H9 (cell line): ENCODE results near the gene ZCCHC3. TPM values are rescaled to one million over a fixed set of nuclear protein-coding genes. Genes with fewer than 3 reads are reported as not detected.
A peak's percentile ranks its signal among the peaks of the same experiment; 100 is the strongest.

Experiments
- DNase-seq: peaks from one replicate; pipeline ENCODE4 v3.0.0-alpha.2; 2017
- H2AFZ ChIP-seq: one replicate; pipeline ENCODE4 v1.6.1; 2013; ENCODE audit warnings: mild to moderate bottlenecking, low read length, control low read depth, moderate library complexity
- H2AK5ac ChIP-seq: 2 replicates; pipeline ENCODE4 v1.6.1; 2013; ENCODE audit warnings: low read length, control low read depth, mixed read lengths; ENCODE audit not compliant: insufficient read length
- H2BK120ac ChIP-seq: one replicate; pipeline ENCODE4 v1.6.1; 2013; ENCODE audit warnings: low read depth, mild to moderate bottlenecking, low read length, control low read depth, inconsistent platforms; ENCODE audit not compliant: poor library complexity, severe bottlenecking
- H2BK12ac ChIP-seq: 2 replicates; pipeline ENCODE4 v1.6.1; 2013; ENCODE audit warnings: low read length, control low read depth, mixed read lengths, low read depth; ENCODE audit not compliant: insufficient read length
- H2BK15ac ChIP-seq: 2 replicates; pipeline ENCODE4 v1.6.1; 2013; ENCODE audit warnings: low read depth, low read length, control low read depth
- H2BK20ac ChIP-seq: one replicate; pipeline ENCODE4 v1.6.1; 2013; ENCODE audit warnings: low read depth, mild to moderate bottlenecking, low read length, control low read depth, inconsistent platforms; ENCODE audit not compliant: poor library complexity, severe bottlenecking
- H2BK5ac ChIP-seq: 2 replicates; pipeline ENCODE4 v1.6.1; 2013; ENCODE audit warnings: low read length, control low read depth, mixed read lengths; ENCODE audit not compliant: insufficient read length
- H3K14ac ChIP-seq: 2 replicates; pipeline ENCODE4 v1.6.1; 2013; ENCODE audit warnings: low read length, control low read depth; ENCODE audit not compliant: insufficient read depth
- H3K18ac ChIP-seq: 2 replicates; pipeline ENCODE4 v1.6.1; 2013; ENCODE audit warnings: low read depth, mild to moderate bottlenecking, mixed read lengths, low read length, control low read depth; ENCODE audit not compliant: insufficient read length
- H3K23ac ChIP-seq: 2 replicates; pipeline ENCODE4 v1.6.1; 2013; ENCODE audit warnings: low read length, control low read depth, mixed read lengths, low read depth; ENCODE audit not compliant: insufficient read length
- H3K23me2 ChIP-seq: 2 replicates; pipeline ENCODE4 v1.6.1; 2013; ENCODE audit warnings: low read depth, mild to moderate bottlenecking, mixed read lengths, low read length, control low read depth; ENCODE audit not compliant: insufficient read length, poor library complexity, severe bottlenecking
- H3K27ac ChIP-seq: 2 replicates; pipeline ENCODE4 v1.5.1; 2013; ENCODE audit warnings: low read length, control low read depth, mixed read lengths, low read depth; ENCODE audit not compliant: insufficient read length
- H3K27me3 ChIP-seq: 2 replicates; pipeline ENCODE4 v1.6.1; 2013; ENCODE audit warnings: low read length, control low read depth, inconsistent platforms; ENCODE audit not compliant: insufficient read depth
- H3K4ac ChIP-seq: 2 replicates; pipeline ENCODE4 v1.6.1; 2013; ENCODE audit warnings: low read depth, mild to moderate bottlenecking, control low read depth, inconsistent platforms, low read length, moderate library complexity
- H3K4me1 ChIP-seq: 2 replicates; pipeline ENCODE4 v1.6.1; 2013; ENCODE audit warnings: low read length, control low read depth, inconsistent platforms; ENCODE audit not compliant: insufficient read depth
- H3K4me2 ChIP-seq: 2 replicates; pipeline ENCODE4 v1.6.1; 2013; ENCODE audit warnings: low read length, control low read depth, mixed read lengths; ENCODE audit not compliant: insufficient read length, insufficient read depth
- H3K56ac ChIP-seq: 2 replicates; pipeline ENCODE4 v1.6.1; 2013; ENCODE audit warnings: low read depth, mild to moderate bottlenecking, mixed read lengths, low read length, control low read depth; ENCODE audit not compliant: insufficient read length
- H3K79me1 ChIP-seq: 2 replicates; pipeline ENCODE4 v1.6.1; 2013; ENCODE audit warnings: low read depth, mild to moderate bottlenecking, moderate library complexity, low read length, control low read depth, inconsistent platforms; ENCODE audit not compliant: insufficient read depth, poor library complexity, severe bottlenecking
- H3K79me2 ChIP-seq: 2 replicates; pipeline ENCODE4 v1.6.1; 2013; ENCODE audit warnings: low read length, control low read depth, inconsistent platforms; ENCODE audit not compliant: insufficient read depth
- H3K9ac ChIP-seq: 2 replicates; pipeline ENCODE4 v1.6.1; 2013; ENCODE audit warnings: low read length, control low read depth, mixed read lengths; ENCODE audit not compliant: insufficient read length; ENCODE audit errors: extremely low read depth
- H3K9me3 ChIP-seq: one replicate; pipeline ENCODE4 v1.6.1; 2013; ENCODE audit warnings: low read depth, low read length, inconsistent platforms; ENCODE audit not compliant: control insufficient read depth
- H3T11ph ChIP-seq: one replicate; pipeline ENCODE4 v1.6.1; 2013; ENCODE audit warnings: mild to moderate bottlenecking, low read length, control low read depth, inconsistent platforms
- H4K20me1 ChIP-seq: one replicate; pipeline ENCODE4 v1.6.1; 2013; ENCODE audit not compliant: control insufficient read depth, insufficient read length, insufficient read depth
- H4K5ac ChIP-seq: 2 replicates; pipeline ENCODE4 v1.6.1; 2013; ENCODE audit warnings: low read depth, mild to moderate bottlenecking, mixed read lengths, low read length, control low read depth; ENCODE audit not compliant: insufficient read length
- H4K8ac ChIP-seq: replicated peaks from 2 replicates; pipeline ENCODE4 v1.6.1; 2013; ENCODE audit warnings: low read length, control low read depth, mixed read lengths, low read depth; ENCODE audit not compliant: insufficient read length
- H4K91ac ChIP-seq: 2 replicates; pipeline ENCODE4 v1.6.1; 2013; ENCODE audit warnings: low read depth, mild to moderate bottlenecking, moderate library complexity, mixed read lengths, low read length, control low read depth; ENCODE audit not compliant: insufficient read length
- H3K27ac Mint-ChIP-seq, 3 experiments: 2 replicates in 2 of 3; 3 replicates in 1 of 3; pipeline ENCODE4 v1.8.0; 2020 to 2021; ENCODE audit warnings: mixed read lengths in 3 of 3, mild to moderate bottlenecking in 1 of 3, moderate library complexity in 1 of 3
- H3K27me3 Mint-ChIP-seq: 2 replicates; pipeline ENCODE4 v1.8.0; 2021; ENCODE audit warnings: low read depth, mild to moderate bottlenecking, moderate library complexity, mixed read lengths
- H3K36me3 Mint-ChIP-seq, 3 experiments: 2 replicates in 2 of 3; 3 replicates in 1 of 3; pipeline ENCODE4 v1.8.0; 2020 to 2021; ENCODE audit warnings: low read depth in 3 of 3, mixed read lengths in 3 of 3; ENCODE audit not compliant: insufficient read depth in 1 of 3
- H3K4me1 Mint-ChIP-seq, 2 experiments: 2 replicates each; pipeline ENCODE4 v1.8.0; 2020; ENCODE audit warnings: mixed read lengths in 2 of 2
- H3K4me3 Mint-ChIP-seq, 2 experiments: 2 replicates in 1 of 2; 3 replicates in 1 of 2; pipeline ENCODE4 v1.8.0; 2020 to 2021; ENCODE audit warnings: mild to moderate bottlenecking in 2 of 2, mixed read lengths in 2 of 2, moderate library complexity in 1 of 2
- H3K9me3 Mint-ChIP-seq, 2 experiments: 2 replicates in 1 of 2; 3 replicates in 1 of 2; pipeline ENCODE4 v1.8.0; 2020; ENCODE audit warnings: mild to moderate bottlenecking in 2 of 2, mixed read lengths in 2 of 2, moderate library complexity in 1 of 2
- WGBS: extraction: QIAGEN DNeasy Blood & Tissue Kit; methylation state at CpG from one replicate; pipeline ENCODE4 v1.1.7; 2013; ENCODE audit warnings: missing lambda C conversion rate, low lambda C conversion rate, mixed read lengths; ENCODE audit not compliant: insufficient read length; ENCODE audit errors: extremely low coverage; 5-methylcytosine and 5-hydroxymethylcytosine counted together
- total RNA-seq: library from RNA; stranded (reverse); gene quantifications from 2 replicates; pipeline ENCODE4 v1.2.1, GENCODE V29; 2021
- TF ChIP-seq, protein P1 (sequence below): fragments of 200-600 bp; sonication (generic); conservative IDR thresholded peaks from 3 replicates; pipeline ENCODE4 v1.8.0; 2021; ENCODE audit warnings: antibody characterized with exemption, mild to moderate bottlenecking

The ZCCHC3 gene
- total RNA-seq, 1 experiment from 2014 or later = 41.3 TPM

- no peak overlapping the region for H3K27ac ChIP-seq
- H3K4me3 Mint-ChIP-seq = no peak overlapping the region; a peak in 1 of 5 replicates
Measured at GRCh38 chr20:288956-289692, 8.2 kb upstream of the ZCCHC3 start.

More at GRCh38 chr20:288956-289692, 8.2 kb upstream of the ZCCHC3 start:
- Histone ChIP-seq H3K56ac (no peak overlapping the region), H3K9ac (no peak overlapping the region), H3T11ph (no peak overlapping the region), H2BK12ac (no peak overlapping the region), H3K23ac (no peak overlapping the region), H2BK120ac (no peak overlapping the region), H3K9me3 (no peaks in the 10 kb centered on the region), H2BK5ac (no peak overlapping the region), H2AFZ (no peak overlapping the region), H4K8ac (no peak overlapping the region), H3K79me1 (no peaks in the 10 kb centered on the region), H3K23me2 (peaks cover 6% of the 10 kb centered on the region), H3K79me2 (no peaks in the 10 kb centered on the region; the same call in 1 of the 2 replicates), H4K20me1 (no peaks in the 10 kb centered on the region), H2BK20ac (no peak overlapping the region), H3K14ac (no peak overlapping the region), H3K4me1 (peaks cover 5% of the 10 kb centered on the region; the same call in 1 of the 2 replicates), H4K91ac (no peak overlapping the region), H3K18ac (no peak overlapping the region), H4K5ac (no peak overlapping the region), H2BK15ac (no peak overlapping the region), H2AK5ac (no peak overlapping the region), H3K4ac (no peak overlapping the region), H3K27me3 (no peaks in the 10 kb centered on the region; the same call in 1 of the 2 replicates), H3K4me2 (peak overlapping the region; percentile 75)
- DNase-seq = no peak
- WGBS = no CpG with 5 or more reads among the region's 3 CpGs
- H3K36me3 Mint-ChIP-seq = peaks cover 2 to 21% (median 7%) of the 10 kb centered on the region in 3 experiments; a peak in 5 of 7 replicates
- peaks cover 0 to 5% of the 10 kb centered on the region in 2 experiments; a peak in 2 of 4 replicates for H3K4me1 Mint-ChIP-seq
- TF ChIP-seq, protein P1, sequence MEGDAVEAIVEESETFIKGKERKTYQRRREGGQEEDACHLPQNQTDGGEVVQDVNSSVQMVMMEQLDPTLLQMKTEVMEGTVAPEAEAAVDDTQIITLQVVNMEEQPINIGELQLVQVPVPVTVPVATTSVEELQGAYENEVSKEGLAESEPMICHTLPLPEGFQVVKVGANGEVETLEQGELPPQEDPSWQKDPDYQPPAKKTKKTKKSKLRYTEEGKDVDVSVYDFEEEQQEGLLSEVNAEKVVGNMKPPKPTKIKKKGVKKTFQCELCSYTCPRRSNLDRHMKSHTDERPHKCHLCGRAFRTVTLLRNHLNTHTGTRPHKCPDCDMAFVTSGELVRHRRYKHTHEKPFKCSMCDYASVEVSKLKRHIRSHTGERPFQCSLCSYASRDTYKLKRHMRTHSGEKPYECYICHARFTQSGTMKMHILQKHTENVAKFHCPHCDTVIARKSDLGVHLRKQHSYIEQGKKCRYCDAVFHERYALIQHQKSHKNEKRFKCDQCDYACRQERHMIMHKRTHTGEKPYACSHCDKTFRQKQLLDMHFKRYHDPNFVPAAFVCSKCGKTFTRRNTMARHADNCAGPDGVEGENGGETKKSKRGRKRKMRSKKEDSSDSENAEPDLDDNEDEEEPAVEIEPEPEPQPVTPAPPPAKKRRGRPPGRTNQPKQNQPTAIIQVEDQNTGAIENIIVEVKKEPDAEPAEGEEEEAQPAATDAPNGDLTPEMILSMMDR = no peak
- no peaks in the 10 kb centered on the region; a peak in 1 of 5 replicates for H3K9me3 Mint-ChIP-seq
- H3K27ac Mint-ChIP-seq = no peak overlapping the region
- peaks cover 12% of the 10 kb centered on the region for H3K27me3 Mint-ChIP-seq
